SK-N-SH (cell line): ENCODE measurements around the gene ZNF700. TPM values are rescaled to one million over a fixed set of nuclear protein-coding genes. Genes with fewer than 3 reads are reported as not detected.

Source experiments
- CTCF ChIA-PET: fragments of 300-600, 350-600 bp; formaldehyde crosslinking; extraction: SDS; loops from one replicate; lab custom pipeline; 2021; lab: Yijun Ruan, JAX
- POLR2A ChIA-PET: fragments of 350-600 bp; sonication (Branson Sonifier 250); formaldehyde crosslinking; extraction: SDS; loops from one replicate; lab custom pipeline; 2020; ENCODE audit warnings: antibody characterized with exemption, inconsistent platforms; lab: Yijun Ruan, JAX
- DNase-seq: peaks from one replicate; pipeline ENCODE4 v3.0.0; 2012
- H2AFZ ChIP-seq: fragments of 200-600 bp; sonication (generic); 2 replicates; pipeline ENCODE4 v1.8.1; 2016; ENCODE audit warnings: antibody characterized with exemption, mild to moderate bottlenecking, low read depth
- H3F3A ChIP-seq: fragments of 200-600 bp; sonication (generic); replicated peaks from 2 replicates; pipeline ENCODE3; 2016; ENCODE audit warnings: antibody characterized with exemption, mild to moderate bottlenecking; ENCODE audit not compliant: insufficient read depth
- H3K27ac ChIP-seq, 2 experiments: fragments of 200-500 bp in 1 of 2; fragments of 200-600 bp in 1 of 2; sonication (Bioruptor generic) in 1 of 2; sonication (generic), shearing (Covaris generic) in 1 of 2; 2 replicates each; pipeline versions ENCODE4 v1.5.1 to v1.6.1; 2014 to 2016; ENCODE audit warnings: low read depth in 2 of 2, inconsistent platforms in 1 of 2, low read length in 1 of 2, mild to moderate bottlenecking in 1 of 2, mixed read lengths in 1 of 2
- H3K27me3 ChIP-seq: fragments of 200-600 bp; sonication (generic), shearing (Covaris generic); 2 replicates; pipeline ENCODE4 v1.6.1; 2016; ENCODE audit warnings: mixed run types; ENCODE audit not compliant: insufficient read depth
- H3K36me3 ChIP-seq, 2 experiments: fragments of 200-500 bp in 1 of 2; fragments of 200-600 bp in 1 of 2; sonication (Bioruptor generic) in 1 of 2; sonication (generic) in 1 of 2; replicated peaks in 1 of 2; 2 replicates each; pipeline versions ENCODE3 to v1.5.1; 2014 to 2016; ENCODE audit warnings: low read length in 1 of 2, mild to moderate bottlenecking in 1 of 2; ENCODE audit not compliant: insufficient read depth in 2 of 2, control insufficient read depth in 1 of 2
- H3K4me1 ChIP-seq, 2 experiments: fragments of 200-500 bp in 1 of 2; fragments of 200-600 bp in 1 of 2; sonication (Bioruptor generic) in 1 of 2; sonication (generic), shearing (Covaris generic) in 1 of 2; 2 replicates each; pipeline versions ENCODE4 v1.5.1 to v1.6.1; 2014 to 2016; ENCODE audit warnings: low read depth in 1 of 2, low read length in 1 of 2, mixed run types in 1 of 2; ENCODE audit not compliant: insufficient read depth in 2 of 2, control insufficient read depth in 1 of 2
- H3K4me2 ChIP-seq: fragments of 200-600 bp; sonication (generic), shearing (Covaris generic); 2 replicates; pipeline ENCODE4 v1.6.1; 2017; ENCODE audit warnings: mixed run types
- H3K4me3 ChIP-seq, 2 experiments: fragments of 200-500 bp in 1 of 2; fragments of 200-600 bp in 1 of 2; sonication (Bioruptor generic) in 1 of 2; sonication (generic), shearing (Covaris generic) in 1 of 2; 2 replicates each; pipeline versions ENCODE4 v1.5.1 to v1.8.1; 2014 to 2016; ENCODE audit warnings: low read depth in 2 of 2, inconsistent platforms in 1 of 2, low read length in 1 of 2, mild to moderate bottlenecking in 1 of 2, mixed read lengths in 1 of 2, moderate library complexity in 1 of 2
- H3K79me2 ChIP-seq: fragments of 200-600 bp; sonication (generic); 2 replicates; pipeline ENCODE4 v1.8.1; 2017; ENCODE audit warnings: mild to moderate bottlenecking; ENCODE audit not compliant: insufficient read depth
- H3K9ac ChIP-seq: fragments of 200-600 bp; sonication (generic); 2 replicates; pipeline ENCODE4 v1.6.1; 2017; ENCODE audit warnings: mixed run types
- H3K9me2 ChIP-seq: fragments of 200-600 bp; sonication (generic); 2 replicates; pipeline ENCODE4 v1.6.1; 2017; ENCODE audit warnings: mixed run types
- H3K9me3 ChIP-seq: fragments of 200-600 bp; sonication (generic); 2 replicates; pipeline ENCODE4 v1.6.1; 2017; ENCODE audit warnings: mixed run types, mild to moderate bottlenecking, moderate library complexity
- H4K20me1 ChIP-seq: fragments of 200-600 bp; sonication (generic); 2 replicates; pipeline ENCODE4 v1.6.1; 2017; ENCODE audit warnings: mild to moderate bottlenecking, mixed run types; ENCODE audit not compliant: insufficient read depth
- ELF1 ChIP-seq: IDR thresholded peaks from 2 replicates; pipeline ENCODE4 v1.4.0; 2012
- FOXM1 ChIP-seq: IDR thresholded peaks from 2 replicates; pipeline ENCODE4 v1.4.0; 2012; ENCODE audit warnings: low read depth, mild to moderate bottlenecking
- JUND ChIP-seq: IDR thresholded peaks from 2 replicates; pipeline ENCODE4 v1.4.0; 2012
- MEF2A ChIP-seq: IDR thresholded peaks from 2 replicates; pipeline ENCODE4 v1.4.0; 2012; ENCODE audit warnings: low read depth, borderline replicate concordance
- NRF1 ChIP-seq: IDR thresholded peaks from 2 replicates; pipeline ENCODE4 v1.6.1; 2012; ENCODE audit warnings: low read depth, mild to moderate bottlenecking, low read length
- POLR2AphosphoS5 ChIP-seq: IDR thresholded peaks from 2 replicates; pipeline ENCODE4 v1.6.1; 2012; ENCODE audit warnings: low read depth, low read length
- RCOR1 ChIP-seq: fragments of 150-350 bp; IDR thresholded peaks from 2 replicates; pipeline ENCODE4 v1.6.1; 2017; ENCODE audit warnings: antibody characterized with exemption, low read length
- REST ChIP-seq: IDR thresholded peaks from 2 replicates; pipeline ENCODE4 v1.6.1; 2012; ENCODE audit warnings: mild to moderate bottlenecking, low read depth, low read length, moderate library complexity
- SIN3A ChIP-seq: IDR thresholded peaks from 2 replicates; pipeline ENCODE4 v1.6.1; 2012; ENCODE audit warnings: low read depth, mild to moderate bottlenecking, low read length, moderate library complexity, borderline replicate concordance
- TAF1 ChIP-seq: IDR thresholded peaks from 2 replicates; pipeline ENCODE4 v1.6.1; 2012; ENCODE audit warnings: low read depth, mild to moderate bottlenecking, low read length, moderate library complexity, borderline replicate concordance
- TCF12 ChIP-seq: IDR thresholded peaks from 2 replicates; pipeline ENCODE4 v1.4.0; 2012
- ZBTB33 ChIP-seq: IDR thresholded peaks from 2 replicates; pipeline ENCODE4 v1.4.0; 2012; ENCODE audit warnings: low read depth, borderline replicate concordance
- WGBS: methylation state at CpG from one replicate; pipeline ENCODE4 v1.1.6; 2017; ENCODE audit warnings: low lambda C conversion rate; 5-methylcytosine and 5-hydroxymethylcytosine counted together
- polyA plus RNA-seq, 3 experiments: library from polyadenylated mRNA; depleted of rRNA; stranded (reverse); fragments of >200 nt; gene quantifications; 2 replicates each; pipeline ENCODE4 v1.2.3, GENCODE V29; 2012

The ZNF700 gene
- polyA plus RNA-seq, 1 of the 3 experiments (the other 2 are of a cell fraction): 3.5 TPM

GRCh38 chr19:11978492-11979100 lies 53.7 kb downstream of the ZNF700 start (continued):
- no peak for TF ChIP-seq ZBTB33

DNA sequence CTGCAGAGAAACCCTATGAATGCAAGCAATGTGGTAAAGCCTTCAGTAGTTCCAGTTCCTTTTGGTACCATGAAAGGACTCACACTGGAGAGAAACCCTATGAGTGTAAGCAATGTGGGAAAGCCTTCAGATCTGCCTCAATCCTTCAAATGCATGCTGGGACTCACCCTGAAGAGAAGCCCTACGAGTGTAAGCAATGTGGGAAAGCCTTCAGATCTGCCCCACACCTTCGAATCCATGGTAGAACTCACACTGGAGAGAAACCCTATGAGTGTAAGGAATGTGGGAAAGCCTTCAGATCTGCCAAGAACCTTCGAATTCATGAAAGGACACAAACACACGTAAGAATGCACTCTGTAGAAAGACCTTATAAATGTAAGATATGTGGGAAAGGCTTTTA lies 54.6 kb downstream of the ZNF700 start:
- Histone ChIP-seq H3K27ac (no peak overlapping the region), H3K4me1 (no peaks in the 10 kb centered on the region), H3K36me3 (peaks cover 0 to 3% of the 10 kb centered on the region in 2 experiments), H3K79me2 (no peaks in the 10 kb centered on the region), H3K9me2 (no peaks in the 10 kb centered on the region)
- POLR2A ChIA-PET: no interaction called here
- TF ChIP-seq REST: no peak
- no peak for TF ChIP-seq POLR2AphosphoS5
- no peak for TF ChIP-seq SIN3A
- TF ChIP-seq ELF1: no peak
- TF ChIP-seq JUND: no peak
- no peak for TF ChIP-seq TCF12
- TF ChIP-seq MEF2A: no peak
- no peak for TF ChIP-seq FOXM1
- TF ChIP-seq NRF1: no peak
- no peak for TF ChIP-seq TAF1
- no peak for TF ChIP-seq RCOR1
- TF ChIP-seq, all 33 proteins: peak for 0
- Histone ChIP-seq H2AFZ (no peak overlapping the region), H3K4me3 (no peak overlapping the region), H3K27me3 (no peaks in the 10 kb centered on the region), H3F3A (no peaks in the 10 kb centered on the region), H3K9ac (no peak overlapping the region), H3K4me2 (no peak overlapping the region), H4K20me1 (no peaks in the 10 kb centered on the region), H3K9me3 (peaks cover 23% of the 10 kb centered on the region; the same call in 1 of the 2 replicates)
- CTCF ChIA-PET: interaction anchor here (1.3 kb wide), 1 partner anchor 9 kb away, joined by 5 read pairs; no protein-coding TSS in a partner anchor
- WGBS: 20% methylated on average over 4 of the region's 4 CpGs
- DNase-seq: no peak
